Smooth muscle cell (in vitro differentiated cells): ENCODE results near the gene NFATC2. TPM values are rescaled to one million over a fixed set of nuclear protein-coding genes. Genes with fewer than 3 reads are reported as not detected.
A peak's percentile ranks its signal among the peaks of the same experiment; 100 is the strongest.

Source experiments
- DNase-seq: peaks from one replicate; lab custom pipeline; 2025; ENCODE audit not compliant: unreplicated experiment; lab: John Stamatoyannopoulos, UW
- H2AFZ ChIP-seq: fragments of 200-600 bp; sonication (generic); 2 replicates; pipeline ENCODE4 v1.6.0; 2016; ENCODE audit warnings: antibody characterized with exemption, low read depth, mild to moderate bottlenecking
- H3F3A ChIP-seq: fragments of 200-600 bp; sonication (generic); 2 replicates; pipeline ENCODE4 v1.6.0; 2017; ENCODE audit warnings: antibody characterized with exemption, low read depth
- H3K27ac ChIP-seq: fragments of 200-600 bp; sonication (generic); 2 replicates; pipeline ENCODE4 v1.5.1; 2016; ENCODE audit warnings: low read depth, mild to moderate bottlenecking
- H3K27me3 ChIP-seq: fragments of 200-600 bp; sonication (generic); 2 replicates; pipeline ENCODE4 v1.6.1; 2016; ENCODE audit warnings: low read depth, mild to moderate bottlenecking
- H3K36me3 ChIP-seq: fragments of 200-600 bp; sonication (generic); 2 replicates; pipeline ENCODE4 v1.5.1; 2016; ENCODE audit warnings: low read depth
- H3K4me1 ChIP-seq: fragments of 200-600 bp; sonication (generic); 2 replicates; pipeline ENCODE4 v1.5.1; 2016; ENCODE audit warnings: low read depth
- H3K4me2 ChIP-seq: fragments of 200-600 bp; sonication (generic); 2 replicates; pipeline ENCODE4 v1.6.0; 2016; ENCODE audit warnings: mild to moderate bottlenecking
- H3K4me3 ChIP-seq: fragments of 200-600 bp; sonication (generic); 2 replicates; pipeline ENCODE4 v1.5.1; 2016; ENCODE audit warnings: mild to moderate bottlenecking
- H3K79me2 ChIP-seq: fragments of 200-600 bp; sonication (generic); 2 replicates; pipeline ENCODE4 v1.6.0; 2016; ENCODE audit warnings: low read depth, mild to moderate bottlenecking
- H3K9ac ChIP-seq: fragments of 200-600 bp; sonication (generic); 2 replicates; pipeline ENCODE4 v1.6.0; 2016; ENCODE audit warnings: low read depth
- H3K9me3 ChIP-seq: fragments of 200-600 bp; sonication (generic); replicated peaks from 2 replicates; pipeline ENCODE4 v1.5.1; 2016; ENCODE audit warnings: low read depth
- H4K20me1 ChIP-seq: fragments of 200-600 bp; sonication (generic); 2 replicates; pipeline ENCODE4 v1.6.0; 2016; ENCODE audit warnings: low read depth
- CTCF ChIP-seq: fragments of 200-600 bp; sonication (generic); IDR thresholded peaks from 2 replicates; pipeline ENCODE4 v1.5.1; 2017; ENCODE audit warnings: borderline replicate concordance, mild to moderate bottlenecking, antibody characterized with exemption; ENCODE audit not compliant: insufficient read depth, poor library complexity, severe bottlenecking
- WGBS: methylation state at CpG from one replicate; pipeline ENCODE4 v1.1.7; 2016; ENCODE audit warnings: low lambda C conversion rate; 5-methylcytosine and 5-hydroxymethylcytosine counted together
- polyA plus RNA-seq: library from polyadenylated mRNA; unstranded; fragments of >200 nt; fragmentation: Nextera tagmentation; extraction: Ambion mirVana; gene quantifications from 2 replicates; pipeline ENCODE4 v1.2.1, GENCODE V29; 2016
- total RNA-seq: library from RNA; depleted of rRNA; stranded (reverse); fragments of >200 nt; gene quantifications from 2 replicates; pipeline ENCODE4 v1.2.3, GENCODE V29; 2014

The NFATC2 gene
- total and polyA plus RNA-seq, 2 experiments from 2014 or later, result 5.8 to 8.4 TPM

- H3K4me3 ChIP-seq, result peak overlapping the region; percentile 2
- no peaks in the 10 kb centered on the region for H3K79me2 ChIP-seq
- H4K20me1 ChIP-seq, result no peaks in the 10 kb centered on the region
- H3F3A ChIP-seq, result peaks cover 40% of the 10 kb centered on the region
- DNase-seq, result peak; percentile 32
- H3K27me3 ChIP-seq, result no peaks in the 10 kb centered on the region
- H3K4me1 ChIP-seq, result peaks cover 18% of the 10 kb centered on the region
- no peak overlapping the region for H2AFZ ChIP-seq
- H3K4me2 ChIP-seq, result peak overlapping the region; percentile 76
- no peaks in the 10 kb centered on the region for H3K36me3 ChIP-seq
- peak overlapping the region; percentile 97 for H3K27ac ChIP-seq
- 9% methylated on average over 14 of the region's 14 CpGs for WGBS
- no peaks in the 10 kb centered on the region for H3K9me3 ChIP-seq
- peak overlapping the region; percentile 84 for H3K9ac ChIP-seq
- no peak for TF ChIP-seq CTCF
These were observed 95.3 kb downstream of the NFATC2 start for GRCh38 chr20:51447097-51447764.

- Histone ChIP-seq H3K27me3 (no peaks in the 10 kb centered on the region), H3K9ac (peak overlapping the region; percentile 84), H3K36me3 (no peaks in the 10 kb centered on the region), H4K20me1 (no peaks in the 10 kb centered on the region), H3K4me2 (peak overlapping the region; percentile 76), H3K27ac (peak overlapping the region; percentile 97), H3K4me1 (peaks cover 18% of the 10 kb centered on the region), H3K4me3 (peak overlapping the region; percentile 2), H3K79me2 (no peaks in the 10 kb centered on the region), H3F3A (peaks cover 40% of the 10 kb centered on the region), H3K9me3 (no peaks in the 10 kb centered on the region), H2AFZ (no peak overlapping the region)
- DNase-seq, result peak; percentile 26
- no peak for TF ChIP-seq CTCF
- 8% methylated on average over 10 of the region's 10 CpGs for WGBS
These were observed 95.9 kb downstream of the NFATC2 start for GRCh38 chr20:51446656-51447055.

- no peaks in the 10 kb centered on the region for H3K36me3 ChIP-seq
- no peak overlapping the region for H3K4me3 ChIP-seq
- H3K27ac ChIP-seq, result peak overlapping the region; percentile 97
- peaks cover 40% of the 10 kb centered on the region for H3F3A ChIP-seq
- peaks cover 18% of the 10 kb centered on the region for H3K4me1 ChIP-seq
- peak overlapping the region; percentile 84 for H3K9ac ChIP-seq
- H4K20me1 ChIP-seq, result no peaks in the 10 kb centered on the region
- TF ChIP-seq CTCF, result no peak
- no peak overlapping the region for H2AFZ ChIP-seq
- no peaks in the 10 kb centered on the region for H3K9me3 ChIP-seq
- no peak for DNase-seq
- no peaks in the 10 kb centered on the region for H3K79me2 ChIP-seq
- H3K27me3 ChIP-seq, result no peaks in the 10 kb centered on the region
- H3K4me2 ChIP-seq, result peak overlapping the region; percentile 76
- 17% methylated on average over 2 of the region's 2 CpGs for WGBS
These were observed 96.3 kb downstream of the NFATC2 start for GRCh38 chr20:51446230-51446629.

GRCh38 chr20:51445591-51445990 lies 96.9 kb downstream of the NFATC2 start:
- H3K9ac ChIP-seq, result peak overlapping the region; percentile 84
- H3K4me2 ChIP-seq, result no peak overlapping the region
- no peaks in the 10 kb centered on the region for H3K27me3 ChIP-seq
- H3K36me3 ChIP-seq, result no peaks in the 10 kb centered on the region
- no peak for TF ChIP-seq CTCF
- H3K4me1 ChIP-seq, result peaks cover 18% of the 10 kb centered on the region
- no peak overlapping the region for H3K4me3 ChIP-seq
- no peaks in the 10 kb centered on the region for H4K20me1 ChIP-seq
- no peak for DNase-seq
- no peaks in the 10 kb centered on the region for H3K79me2 ChIP-seq
- no peaks in the 10 kb centered on the region for H3K9me3 ChIP-seq
- H3K27ac ChIP-seq, result peak overlapping the region; percentile 97
- WGBS, result 78% methylated on average over 8 of the region's 8 CpGs
- H3F3A ChIP-seq, result peaks cover 39% of the 10 kb centered on the region
- no peak overlapping the region for H2AFZ ChIP-seq
